HG03095 (cell line): ENCODE results near the gene VPS25.
"Not testable (repeated sequence)": the region's sequence is repeated elsewhere in the genome, so short reads cannot be mapped to it uniquely, and the experiment has no call there.

ENCODE experiments used
- ATAC-seq: cut with Tn5 transposase; IDR thresholded peaks from one replicate; pipeline ENCODE4 v1.9.1; 2021; ENCODE audit warnings: moderate library complexity; ENCODE audit not compliant: unreplicated experiment

Gene VPS25

DNA sequence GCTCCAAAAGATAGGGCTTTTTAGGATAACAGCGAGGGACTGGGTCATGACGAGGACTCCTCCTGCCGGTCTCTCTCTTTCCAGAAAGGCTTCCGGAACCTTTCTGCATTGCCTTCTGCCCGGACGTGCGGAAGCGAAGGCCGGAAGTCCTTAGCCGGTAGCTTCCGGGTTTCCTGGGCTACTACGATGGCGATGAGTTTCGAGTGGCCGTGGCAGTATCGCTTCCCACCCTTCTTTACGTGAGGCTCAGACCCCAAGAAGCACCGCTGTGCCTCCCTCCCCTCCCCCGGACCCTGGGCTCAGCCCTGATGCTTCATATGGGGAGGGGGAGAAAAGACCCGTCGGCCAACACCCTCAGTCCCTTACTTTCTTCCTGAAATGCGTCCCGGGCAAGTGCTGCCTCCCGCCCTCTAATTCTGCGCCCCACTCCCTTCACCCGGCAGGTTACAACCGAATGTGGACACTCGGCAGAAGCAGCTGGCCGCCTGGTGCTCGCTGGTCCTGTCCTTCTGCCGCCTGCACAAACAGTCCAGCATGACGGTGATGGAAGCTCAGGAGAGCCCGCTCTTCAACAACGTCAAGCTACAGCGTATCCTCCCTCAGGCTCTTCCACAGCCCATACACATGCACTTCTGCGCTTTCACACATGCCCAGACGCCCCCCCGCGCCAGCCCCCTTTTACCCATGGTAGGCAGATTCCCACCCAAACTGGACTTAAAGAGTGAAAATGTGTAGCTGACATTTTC, at the start of gene VPS25:
VPS25 (plus strand) TSS at position 160 of the 746 bp plus-strand sequence; CDS start at position 187, 27 bp downstream.
- peak; percentile 52 for ATAC-seq

DNA sequence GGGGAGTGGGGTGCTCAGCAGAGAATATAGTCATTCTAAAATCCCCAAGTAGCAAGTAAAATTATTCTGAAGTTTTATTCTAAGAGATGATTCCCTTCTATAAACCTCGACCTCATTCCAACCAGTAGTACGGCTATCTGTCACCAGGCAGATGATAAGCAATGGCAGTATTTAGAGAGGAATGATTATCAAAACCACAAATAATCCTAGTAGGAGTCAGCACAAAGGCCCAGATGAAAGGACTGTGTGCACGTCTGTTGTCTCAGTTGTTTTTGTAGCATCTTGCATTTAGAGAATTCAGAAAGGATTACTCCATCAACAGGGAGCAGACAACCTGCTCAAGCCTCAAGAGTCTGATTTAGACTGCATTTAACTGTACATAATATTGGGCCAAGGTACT, 49.6 kb upstream of the VPS25 start:
- no peak for ATAC-seq

DNA sequence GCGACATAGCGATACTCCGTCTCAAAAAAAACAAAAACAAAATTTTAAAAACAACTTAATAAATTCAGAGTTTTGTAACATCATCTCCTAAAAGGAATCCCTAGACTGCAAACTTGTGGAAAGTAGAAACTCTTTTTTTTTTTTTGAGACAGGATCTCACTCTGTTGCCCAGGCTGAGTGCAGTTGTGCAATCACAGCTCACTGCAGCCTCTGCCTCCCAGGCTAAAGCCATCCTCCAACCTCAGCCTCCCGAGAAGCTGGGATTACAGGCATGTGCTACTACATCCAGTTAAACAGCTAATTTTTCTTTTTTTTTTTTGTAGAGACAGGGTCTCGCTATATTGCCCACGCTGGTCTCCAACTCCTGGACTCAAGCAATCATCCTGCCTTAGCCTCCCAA, 48.1 kb upstream of the VPS25 start:
- ATAC-seq = no peak

DNA sequence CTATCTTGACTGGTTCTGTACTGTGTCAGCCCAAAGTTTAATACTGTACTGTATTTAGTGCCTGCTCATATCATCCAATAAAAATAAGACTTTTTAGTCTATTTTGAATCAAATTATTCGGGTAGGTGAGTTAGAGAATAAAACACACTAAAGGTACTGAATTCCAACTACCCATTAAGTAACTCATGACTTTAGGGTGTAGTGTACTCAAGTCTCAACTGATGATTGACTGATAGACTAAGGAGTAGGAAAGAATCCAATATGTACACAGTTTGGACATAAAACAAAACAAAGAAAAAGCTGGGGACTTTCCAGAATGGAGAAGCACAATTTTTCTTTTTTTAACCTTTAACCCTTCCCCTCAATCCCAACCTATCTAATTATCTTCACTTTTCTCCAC, 32.5 kb upstream of the VPS25 start:
- ATAC-seq = no peak

DNA sequence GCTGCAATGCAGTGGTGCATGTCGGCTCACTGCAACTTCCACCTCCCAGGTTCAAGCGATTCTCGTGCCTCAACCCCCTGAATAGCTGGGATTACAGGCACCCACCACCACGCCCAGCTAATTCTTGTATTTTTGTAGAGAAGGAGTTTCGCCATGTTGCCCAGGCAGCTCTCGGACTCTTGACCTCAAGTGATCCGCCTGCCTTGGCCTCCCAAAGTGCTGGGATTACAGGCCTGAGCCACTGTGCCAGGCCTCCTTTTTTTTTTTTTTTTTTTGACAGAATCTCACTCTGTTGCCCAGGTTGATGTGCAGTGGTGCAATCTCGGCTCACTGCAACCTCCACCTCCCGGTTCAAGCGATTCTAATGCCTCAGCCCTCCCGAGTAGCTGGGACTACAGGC, 30.3 kb upstream of the VPS25 start:
- not testable (repeated sequence) for ATAC-seq

DNA sequence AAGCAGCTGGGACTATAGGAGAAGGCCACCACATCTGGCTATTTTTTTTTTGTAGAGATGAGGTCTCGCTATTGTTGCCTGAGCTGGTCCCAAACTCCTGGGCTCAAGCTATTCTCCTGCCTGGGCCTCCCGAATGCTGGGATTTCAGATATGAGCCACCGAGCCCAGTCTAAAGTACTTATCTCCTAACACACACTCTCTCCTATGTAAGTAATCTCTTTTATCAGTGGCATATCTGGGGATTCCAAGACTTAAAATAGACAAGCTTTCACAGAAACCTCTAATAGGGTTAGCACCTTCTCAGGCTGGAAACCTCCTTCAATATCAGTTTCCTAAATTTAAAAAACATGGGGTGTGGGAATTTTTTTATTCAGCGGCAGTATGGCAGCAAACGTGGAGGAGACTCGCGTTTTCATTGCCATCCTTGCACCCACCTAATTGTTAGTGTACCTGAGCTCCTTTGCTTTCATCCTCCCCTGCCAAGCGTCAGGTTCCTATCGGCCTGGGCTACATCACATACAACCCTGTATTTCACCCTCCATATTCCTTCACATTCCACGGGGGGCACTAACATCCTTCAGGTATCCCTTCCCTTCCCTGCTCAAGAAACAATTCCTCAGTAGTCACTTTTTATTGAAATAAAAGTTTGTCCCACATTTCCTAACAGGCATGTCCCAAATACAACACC, 29.5 kb upstream of the VPS25 start:
- ATAC-seq = no peak

DNA sequence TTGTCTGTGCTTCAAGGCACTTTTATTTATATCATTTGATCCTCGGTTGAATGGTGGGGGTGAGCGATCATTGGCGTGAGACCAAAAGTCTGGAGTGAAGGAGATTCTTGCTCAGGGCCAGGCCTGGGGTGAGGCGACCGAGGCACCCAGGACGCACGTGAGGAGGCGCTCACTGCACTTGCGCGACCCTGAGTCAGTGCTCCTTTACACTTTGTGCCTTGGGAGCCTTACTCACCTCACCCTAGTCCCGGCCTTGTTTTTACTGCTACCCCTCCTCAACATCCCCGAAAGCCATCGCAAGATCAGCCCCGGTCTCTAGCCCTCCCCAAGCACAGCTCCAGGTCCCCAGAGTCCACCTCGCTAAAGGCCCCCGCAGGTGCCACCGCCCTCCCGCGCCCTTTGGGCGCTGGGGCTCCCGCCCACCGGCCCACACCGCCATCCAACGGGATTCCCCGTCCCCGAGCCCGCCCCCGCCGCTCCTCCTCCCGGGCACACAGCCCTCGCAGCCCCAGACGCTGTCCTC, 28.9 kb upstream of the VPS25 start:
- ATAC-seq = peak; percentile 51

DNA sequence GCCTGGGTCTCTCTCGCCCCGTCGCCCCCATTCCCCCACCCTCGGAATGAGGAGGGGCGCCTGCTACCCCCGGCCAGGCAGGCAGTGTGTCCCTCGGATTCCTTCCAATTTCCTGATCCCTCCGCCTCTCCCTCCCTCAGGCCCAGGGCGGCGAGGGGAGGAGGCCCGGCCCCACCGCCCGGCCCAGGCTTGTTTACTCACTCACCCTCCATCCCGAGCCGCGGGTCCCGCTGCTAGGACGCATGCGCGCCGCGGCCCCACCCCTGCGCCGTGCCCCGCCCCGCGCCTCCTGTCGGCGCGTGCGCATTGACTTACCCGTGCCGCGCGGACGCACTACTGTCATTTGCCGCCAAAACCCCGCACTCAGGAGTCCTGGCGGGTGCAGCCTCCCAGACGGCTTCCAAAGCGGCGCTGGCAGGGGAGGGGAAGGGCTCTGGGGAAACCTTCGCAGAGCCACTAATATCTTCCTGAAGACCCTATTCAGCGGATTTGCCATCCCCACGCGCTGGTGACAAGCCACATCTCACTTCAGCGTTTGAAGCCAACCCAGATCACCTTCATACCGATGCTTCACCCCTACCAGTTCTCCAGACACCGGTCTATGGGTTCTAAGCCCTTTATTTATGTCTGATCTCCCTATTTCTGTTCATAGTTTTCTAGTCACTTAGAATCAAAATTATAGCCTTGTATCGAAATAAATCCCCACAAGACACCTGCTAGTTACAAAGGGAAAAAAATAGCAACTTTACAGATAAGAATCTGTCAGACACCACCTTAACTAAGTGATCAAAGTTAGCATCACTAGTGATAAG, 28.2 kb upstream of the VPS25 start, which contains the start of gene EZH1:
EZH1 (minus strand) TSS at position 235 of the 812 bp plus-strand sequence. CDS start 16,099 bp downstream, outside the sequence.
- peak; percentile 67 for ATAC-seq

DNA sequence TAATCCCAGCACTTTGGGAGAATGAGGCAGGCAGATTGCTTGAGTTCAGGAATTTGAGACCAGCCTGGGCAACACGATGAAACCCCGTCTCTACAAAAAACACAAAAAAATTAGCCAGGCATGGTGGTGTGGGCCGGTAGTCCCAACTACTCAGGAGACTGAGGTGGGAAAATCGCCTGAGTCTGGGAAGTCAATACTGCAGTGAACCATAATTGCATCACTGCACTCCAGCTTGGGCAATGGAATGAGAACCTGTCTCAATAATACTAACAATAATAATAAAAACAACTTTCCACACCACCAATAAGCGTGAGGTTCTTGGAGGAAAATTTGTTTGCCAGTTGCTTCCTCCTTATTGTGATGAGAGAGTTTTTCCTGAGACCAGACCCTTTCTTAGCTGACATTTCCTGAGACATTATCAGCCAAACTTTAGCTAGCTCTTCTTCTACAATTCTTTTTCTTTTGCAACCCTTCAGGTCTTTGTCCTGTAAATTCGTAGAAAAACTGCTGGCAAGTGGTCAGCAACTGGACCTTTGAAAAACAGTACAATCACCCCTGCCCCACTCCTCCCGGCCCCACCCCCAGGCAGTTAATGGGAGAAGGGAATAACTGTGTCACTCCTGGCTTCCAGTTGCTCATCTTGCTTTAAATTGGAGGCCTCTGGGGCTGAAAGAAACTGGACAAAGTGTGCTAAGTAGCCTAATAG, 24.9 kb upstream of the VPS25 start:
- ATAC-seq = no peak

DNA sequence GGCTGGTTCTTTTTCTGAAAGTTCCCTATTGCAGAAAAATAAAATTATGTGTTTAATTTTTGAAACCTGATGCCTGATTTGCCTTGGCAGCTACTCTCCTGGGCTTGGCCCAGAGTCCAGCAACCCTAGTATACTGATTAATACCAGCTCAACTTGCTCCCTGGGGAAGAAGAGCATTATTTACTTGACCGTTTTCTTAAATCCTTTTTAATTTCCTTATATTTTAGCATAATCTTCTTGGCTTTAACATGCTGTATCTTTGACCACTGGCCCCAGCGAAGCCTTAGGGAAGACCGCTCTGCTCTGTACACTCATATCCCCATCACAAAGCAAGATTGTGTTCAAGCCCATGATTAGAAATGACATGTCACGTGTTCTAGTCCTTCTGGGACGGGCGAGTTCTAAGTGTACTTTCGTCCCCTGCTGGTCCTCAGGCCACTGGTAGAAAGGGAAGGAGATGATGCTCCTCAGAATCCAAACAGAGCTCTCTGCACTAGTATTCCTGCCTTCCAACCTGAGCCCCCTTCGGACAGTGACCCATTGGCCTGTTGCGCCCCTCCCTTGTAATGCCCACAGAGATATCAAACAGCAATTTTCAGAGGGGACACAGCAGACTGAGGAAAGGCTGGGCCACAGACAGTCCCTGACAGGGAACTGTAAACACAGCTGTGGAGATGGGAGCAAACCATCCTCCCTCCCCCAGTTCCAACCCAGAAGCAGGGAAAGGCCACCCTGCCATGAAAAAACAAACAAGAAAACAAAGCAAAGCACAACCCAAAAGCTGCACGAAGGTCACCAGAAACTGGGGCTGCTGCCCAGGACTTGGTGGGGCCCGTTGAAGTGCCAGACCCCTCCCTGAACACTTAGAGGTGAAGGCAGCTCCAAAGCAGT, 24.1 kb upstream of the VPS25 start:
- no peak for ATAC-seq

DNA sequence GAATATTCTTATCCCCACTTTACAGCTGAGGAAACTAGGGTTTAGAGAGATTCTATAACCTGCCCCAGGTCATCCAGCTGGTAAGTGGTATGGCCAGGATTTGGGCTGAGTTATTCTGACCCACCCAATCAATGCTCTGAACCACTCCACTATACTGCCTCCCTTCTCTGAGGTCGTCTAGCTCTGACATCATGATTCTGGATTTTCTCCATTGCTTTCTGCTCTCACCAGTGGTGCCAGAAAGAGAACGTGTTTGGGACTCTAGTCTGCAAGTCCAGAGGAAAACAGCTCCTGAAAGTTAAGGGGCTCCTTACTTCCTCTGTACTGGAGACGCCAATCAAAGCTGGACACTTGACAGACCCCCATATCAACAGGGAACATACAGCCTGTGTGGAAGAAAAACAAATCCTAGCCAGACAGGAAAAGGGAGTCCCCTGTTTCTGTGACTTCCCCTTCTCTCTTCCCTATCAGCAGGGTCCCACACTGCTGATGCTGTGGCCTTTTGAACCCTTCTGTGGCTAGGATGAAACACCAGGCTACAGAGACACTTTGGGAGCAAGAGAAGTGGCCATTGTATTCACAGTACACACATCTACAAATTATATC, 22.4 kb upstream of the VPS25 start:
- no peak for ATAC-seq

DNA sequence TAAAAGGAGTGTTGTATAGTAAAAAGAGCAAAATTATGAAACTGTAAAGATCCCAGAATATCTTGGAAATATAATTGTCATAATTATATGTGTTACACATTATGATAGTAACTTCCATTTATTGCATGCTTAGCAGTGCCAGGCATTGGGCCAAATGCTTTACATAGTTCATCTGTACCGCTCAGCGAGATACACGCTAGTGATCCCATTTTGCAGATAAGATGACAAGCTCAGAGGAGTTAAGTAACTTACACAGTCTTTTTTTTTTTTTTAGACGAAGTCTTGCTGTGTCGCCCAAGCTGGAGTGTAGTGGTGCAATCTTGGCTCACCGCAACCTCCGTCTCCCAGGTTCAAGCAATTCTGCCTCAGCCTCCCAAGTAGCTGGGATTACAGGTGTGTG, 21.6 kb upstream of the VPS25 start:
- ATAC-seq = no peak

DNA sequence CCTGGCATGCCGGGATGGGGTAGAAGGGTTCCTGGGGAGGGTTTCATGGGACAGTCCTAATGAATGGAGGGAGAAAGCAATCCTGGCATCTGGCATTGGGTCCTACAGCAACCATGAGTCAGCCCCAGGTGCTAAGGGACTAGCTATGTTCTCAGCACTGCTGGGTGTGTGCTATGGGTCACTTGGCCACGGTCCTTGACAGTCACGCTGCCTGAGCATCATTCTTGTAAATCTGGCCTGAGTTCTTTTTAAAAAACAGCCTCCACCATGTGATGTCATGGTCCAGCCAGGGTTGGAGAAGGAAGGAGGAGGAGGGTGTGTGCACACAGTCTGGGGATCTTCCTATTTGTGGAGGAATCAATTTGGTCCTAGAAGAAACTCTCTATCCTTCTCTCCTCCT, 18.5 kb upstream of the VPS25 start:
- no peak for ATAC-seq

DNA sequence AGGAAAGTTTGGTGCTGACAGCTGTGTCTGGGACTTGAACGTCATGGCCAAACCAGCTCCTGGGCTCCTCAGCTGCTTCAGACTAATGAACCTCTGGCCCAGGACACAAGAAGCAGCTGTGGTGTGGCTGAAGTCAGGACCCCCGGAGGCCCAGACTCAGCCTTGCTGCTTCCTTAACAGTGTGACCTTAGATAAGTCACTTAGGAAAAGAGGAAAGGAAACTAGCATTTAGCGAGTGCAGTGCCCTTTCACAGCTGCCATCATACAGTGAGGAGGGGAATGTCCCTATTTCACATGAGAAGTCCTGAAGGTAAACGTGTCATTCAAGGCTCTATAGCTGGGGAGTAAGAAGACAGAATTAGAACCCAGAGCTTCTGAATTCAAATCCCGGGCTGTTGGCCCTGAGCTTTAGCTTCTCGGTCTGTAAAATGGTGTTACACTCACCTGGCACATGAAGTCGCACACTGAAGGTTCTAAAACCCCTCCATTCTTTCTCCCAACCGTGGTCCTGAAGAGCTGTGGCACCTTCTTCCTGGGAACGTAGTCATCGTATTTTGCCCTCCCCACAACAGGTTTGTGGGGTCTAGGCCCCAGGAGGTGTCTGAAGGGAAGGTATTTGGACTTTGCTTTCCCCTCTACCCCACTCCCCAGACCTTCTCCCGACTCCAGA, 13.1 kb upstream of the VPS25 start:
- no peak for ATAC-seq

DNA sequence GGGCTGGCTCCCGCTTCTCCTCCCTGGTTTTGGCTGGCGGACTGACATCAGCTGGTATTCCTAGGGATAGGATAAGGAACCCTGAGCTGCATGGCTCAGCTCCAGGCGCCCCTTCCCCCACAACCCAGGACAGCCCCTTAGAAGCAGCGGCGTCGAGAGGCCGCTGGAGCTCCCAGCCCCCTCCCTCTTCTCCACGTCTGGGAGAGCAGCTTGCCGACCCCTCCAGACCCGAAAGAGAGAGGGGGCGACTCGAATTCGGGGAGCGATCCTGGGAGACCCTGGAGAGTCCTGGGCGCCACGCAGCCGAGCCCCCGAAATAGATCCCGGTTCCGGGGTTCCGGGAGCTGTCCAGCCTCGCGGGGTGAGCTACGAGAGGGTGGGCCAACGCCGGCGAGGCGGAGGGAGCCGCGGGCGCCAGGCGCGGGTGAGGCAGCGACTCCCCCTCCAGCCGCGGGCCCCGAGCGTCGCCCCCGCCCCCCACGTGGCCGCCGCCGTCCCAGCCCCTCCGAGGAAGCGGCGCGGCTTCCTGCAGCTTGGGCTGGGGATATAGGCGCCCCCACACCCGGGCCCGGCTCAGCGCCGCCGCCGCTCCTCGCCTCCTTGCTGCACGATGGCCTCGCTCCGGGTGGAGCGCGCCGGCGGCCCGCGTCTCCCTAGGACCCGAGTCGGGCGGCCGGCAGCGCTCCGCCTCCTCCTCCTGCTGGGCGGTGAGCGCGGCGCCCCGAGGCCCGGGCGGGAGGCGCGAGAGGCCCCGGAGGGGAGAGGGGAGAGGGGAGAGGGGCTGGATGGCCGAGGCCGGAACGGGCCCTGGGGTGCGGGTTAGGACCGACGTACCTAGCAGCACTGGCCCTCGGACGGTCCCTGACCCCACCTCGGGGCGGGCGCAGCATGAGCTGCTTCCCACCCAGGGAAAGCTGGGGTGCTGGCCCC, 12.3 kb upstream of the VPS25 start, which contains the start of gene RAMP2:
RAMP2 (plus strand) TSS at position 576 of the 930 bp plus-strand sequence; CDS start at position 611, 35 bp downstream.
- ATAC-seq = no peak

DNA sequence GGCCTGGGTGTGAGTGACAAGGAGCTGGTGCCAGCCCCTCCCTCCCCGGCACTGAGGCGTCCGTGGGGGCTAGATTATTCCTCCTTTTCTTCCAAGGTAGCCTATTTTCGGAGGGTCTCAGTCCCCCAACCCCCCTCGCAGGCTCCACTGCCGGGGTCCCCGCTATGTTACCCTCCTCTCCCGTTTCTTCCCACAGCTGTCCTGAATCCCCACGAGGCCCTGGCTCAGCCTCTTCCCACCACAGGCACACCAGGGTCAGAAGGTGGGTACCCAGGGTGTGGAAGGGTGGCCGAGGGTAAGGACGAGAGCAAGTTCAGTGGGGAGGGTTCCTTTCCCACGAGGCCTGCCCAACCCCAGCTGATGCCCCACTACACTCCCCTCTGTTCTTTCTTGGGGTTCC, 11.6 kb upstream of the VPS25 start:
- ATAC-seq = no peak

DNA sequence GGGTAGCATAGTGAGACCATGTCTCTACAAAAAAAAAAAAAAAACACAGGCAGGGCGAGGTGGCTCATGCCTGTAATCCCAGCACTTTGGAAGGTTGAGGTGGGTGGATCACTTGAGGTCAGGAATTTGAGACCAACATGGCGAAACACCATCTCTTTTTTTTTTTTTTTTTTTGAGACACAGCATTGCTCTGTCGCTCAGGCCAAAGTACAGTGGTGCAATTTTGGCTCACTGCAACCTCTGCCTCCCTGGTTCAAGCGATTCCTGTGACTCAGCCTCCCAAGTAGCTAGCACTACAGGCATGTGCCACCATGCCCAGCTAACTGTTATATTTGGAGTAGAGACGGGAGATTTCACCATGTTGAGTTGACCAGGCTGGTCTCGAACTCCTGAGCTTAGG, 7.1 kb upstream of the VPS25 start:
- no peak for ATAC-seq

DNA sequence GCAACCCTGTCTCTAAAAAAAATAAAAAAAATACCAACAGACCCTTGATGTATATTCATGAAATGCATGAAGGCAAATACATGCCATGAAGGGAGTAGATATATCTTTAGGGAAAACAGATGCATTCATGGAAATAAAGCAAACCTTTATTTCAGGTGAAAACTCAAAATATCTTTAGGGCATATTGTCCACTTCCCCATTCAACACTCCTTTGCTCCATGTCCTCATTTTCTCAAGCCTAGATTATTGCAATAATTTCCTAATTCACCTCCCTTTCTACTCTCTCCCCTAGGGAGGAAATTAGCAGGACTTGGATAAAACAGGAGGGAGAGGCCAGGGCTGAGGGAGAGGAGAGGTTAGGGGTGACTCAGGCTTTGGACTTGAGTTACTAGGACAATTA, 5.7 kb upstream of the VPS25 start:
- ATAC-seq = no peak
